ENCODE results near the gene SH2D6.

- TF ChIP-seq CTCF (IDR thresholded peaks at IDR 0.05) (no peak), POLR2A (IDR thresholded peaks at IDR 0.05) (no peak)
These were observed 16.2 kb downstream of the SH2D6 start for GRCh38 chr2:85434696-85435095.
